ENCODE data around the gene ELL2.
A peak's percentile ranks its signal among the peaks of the same experiment; 100 is the strongest.

ELL2 gene

GRCh38 chr5:95874246-95874645, 87.4 kb downstream of the ELL2 start:
- DNase-seq: no peak

GRCh38 chr5:95873351-95873750, 88.3 kb downstream of the ELL2 start:
- DNase-seq: no peak

- no peak for DNase-seq
These were observed 89.0 kb downstream of the ELL2 start for GRCh38 chr5:95872346-95873268.

- DNase-seq: no peak
These were observed 90.4 kb downstream of the ELL2 start for GRCh38 chr5:95871146-95871806.

GRCh38 chr5:95870105-95870672, 91.5 kb downstream of the ELL2 start:
- peak; percentile 67 for DNase-seq

GRCh38 chr5:95869173-95869855, 92.3 kb downstream of the ELL2 start:
- DNase-seq: peak; percentile 57

- no peak for DNase-seq
These were observed 93.5 kb downstream of the ELL2 start for GRCh38 chr5:95868136-95868535.

GRCh38 chr5:95866435-95867040, 95.1 kb downstream of the ELL2 start:
- DNase-seq: no peak

GRCh38 chr5:95864944-95865504, 96.6 kb downstream of the ELL2 start:
- no peak for DNase-seq

GRCh38 chr5:95864456-95864855, 97.2 kb downstream of the ELL2 start:
- DNase-seq: no peak

GRCh38 chr5:95863383-95863757, 98.3 kb downstream of the ELL2 start:
- no peak for DNase-seq

- no peak for DNase-seq
These were observed 98.8 kb downstream of the ELL2 start for GRCh38 chr5:95862671-95863382.

GRCh38 chr5:95861864-95862561, 99.6 kb downstream of the ELL2 start:
- DNase-seq: peak; percentile 25

- no peak for DNase-seq
These were observed 100.3 kb downstream of the ELL2 start for GRCh38 chr5:95861221-95861863.

GRCh38 chr5:95859661-95860060, 102.0 kb downstream of the ELL2 start:
- DNase-seq: no peak

GRCh38 chr5:95858661-95859595, 102.7 kb downstream of the ELL2 start:
- peak; percentile 91 for DNase-seq

- DNase-seq: no peak
These were observed 103.6 kb downstream of the ELL2 start for GRCh38 chr5:95858023-95858461.

GRCh38 chr5:95857185-95857945, 104.3 kb downstream of the ELL2 start:
- DNase-seq: no peak
